HG03521 (cell line): ENCODE results near the gene RBPMS2.

Experiments
- ATAC-seq: cut with Tn5 transposase; IDR thresholded peaks from one replicate; pipeline ENCODE4 v1.9.1; 2021; ENCODE audit warnings: mild to moderate bottlenecking, moderate library complexity; ENCODE audit not compliant: unreplicated experiment

The RBPMS2 gene

GRCh38 chr15:64783796-64784195 is 8.4 kb upstream of the RBPMS2 start:
- ATAC-seq = no peak

- no peak for ATAC-seq
Measured at GRCh38 chr15:64782751-64783150, 7.4 kb upstream of the RBPMS2 start.

GRCh38 chr15:64781299-64781698 is 5.9 kb upstream of the RBPMS2 start:
- ATAC-seq = no peak

GRCh38 chr15:64780600-64781156 is 5.3 kb upstream of the RBPMS2 start:
- no peak for ATAC-seq

DNA sequence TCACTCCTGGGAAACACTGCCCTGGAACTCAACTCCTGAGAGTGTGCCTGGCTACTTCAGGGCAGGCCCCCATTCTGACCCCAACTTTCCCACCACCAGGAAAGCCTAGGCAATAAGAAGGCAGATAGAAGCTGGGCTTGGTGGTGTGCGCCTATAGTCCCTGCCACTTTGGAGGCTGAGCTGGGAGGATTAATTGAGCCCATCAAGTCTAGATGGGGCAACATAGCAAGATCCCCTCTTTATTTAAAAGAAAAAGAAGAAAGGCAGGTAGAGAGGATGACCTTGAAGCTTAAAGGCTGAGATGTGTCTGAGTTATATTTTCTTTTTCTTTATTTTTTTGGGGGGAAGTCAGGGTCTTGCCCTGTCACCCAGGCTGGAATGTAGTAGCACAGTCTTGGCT is 4.2 kb upstream of the RBPMS2 start:
- no peak for ATAC-seq

DNA sequence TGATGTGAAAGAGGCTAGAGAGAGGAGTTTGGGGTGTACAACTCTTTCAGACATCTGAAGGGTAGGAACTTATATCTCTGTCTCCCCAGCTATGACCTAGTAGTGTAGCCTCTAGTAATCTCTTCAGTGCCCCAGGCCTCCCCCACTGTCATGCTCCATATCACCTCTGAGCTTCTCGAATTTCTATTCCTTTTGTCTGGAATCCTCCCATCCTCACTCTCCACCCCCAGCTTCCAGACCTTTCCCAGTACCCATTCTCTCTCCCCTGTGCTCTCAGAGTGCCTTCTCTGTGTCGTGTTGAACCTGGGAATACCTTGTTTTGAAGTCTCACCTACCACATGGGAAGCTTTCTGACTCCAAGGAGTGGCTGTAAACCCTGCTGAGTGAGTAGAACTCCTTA is 3.6 kb upstream of the RBPMS2 start:
- no peak for ATAC-seq

GRCh38 chr15:64776402-64776786 is 1.0 kb upstream of the RBPMS2 start:
- no peak for ATAC-seq

DNA sequence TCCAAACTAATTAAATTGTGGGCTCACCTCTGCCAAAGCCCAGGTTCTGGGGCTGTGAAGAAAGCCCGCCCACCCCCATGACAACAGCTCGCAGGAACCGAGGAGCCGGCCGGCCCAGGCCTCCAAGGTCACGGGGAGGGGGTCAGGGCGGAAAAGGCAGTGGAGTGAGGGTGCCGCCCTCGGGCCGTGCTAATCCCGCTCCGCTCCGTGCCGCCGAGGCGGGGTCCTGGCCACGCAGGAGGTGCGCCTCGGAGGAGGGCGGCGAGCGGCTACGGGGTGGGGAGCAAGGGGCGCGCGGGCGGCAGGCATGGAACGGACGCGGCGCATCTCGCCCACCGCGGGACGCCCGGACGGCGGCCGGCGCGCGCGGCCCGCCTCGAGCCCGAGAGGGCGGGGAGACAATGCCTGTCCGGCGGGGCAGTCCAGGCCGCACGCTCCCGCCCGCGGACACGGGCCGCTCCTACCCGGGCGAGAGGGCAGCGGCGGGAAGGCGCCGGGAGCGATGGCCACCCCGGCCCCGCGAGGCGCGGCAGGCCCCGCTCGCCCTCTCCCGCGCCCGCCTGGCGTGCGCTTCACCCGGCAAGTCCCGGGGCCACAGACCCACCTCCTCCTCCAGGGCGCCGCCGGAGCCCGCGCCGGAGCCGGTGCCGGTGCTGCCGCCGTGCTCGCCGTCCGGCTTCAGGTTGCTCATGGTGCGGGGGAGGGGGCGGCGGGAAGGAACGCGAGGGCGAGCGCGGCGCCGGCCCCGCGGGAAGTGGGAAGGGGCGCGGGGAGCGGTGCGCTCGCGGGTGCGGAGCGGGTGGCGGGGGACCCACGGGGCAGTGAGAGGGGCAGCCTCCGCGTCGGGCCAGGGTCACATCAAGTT is 528 bp downstream of the RBPMS2 start:
- no peak for ATAC-seq

- ATAC-seq = no peak
Measured at GRCh38 chr15:64774037-64774628, 1.3 kb downstream of the RBPMS2 start.

- ATAC-seq = no peak
Measured at GRCh38 chr15:64773606-64774005, 1.8 kb downstream of the RBPMS2 start.

GRCh38 chr15:64772964-64773363 is 2.4 kb downstream of the RBPMS2 start:
- no peak for ATAC-seq

GRCh38 chr15:64772488-64772887 is 2.9 kb downstream of the RBPMS2 start:
- no peak for ATAC-seq

GRCh38 chr15:64770626-64771025 is 4.8 kb downstream of the RBPMS2 start:
- no peak for ATAC-seq

GRCh38 chr15:64767203-64767602 is 8.2 kb downstream of the RBPMS2 start:
- ATAC-seq = no peak

GRCh38 chr15:64766058-64766457 is 9.3 kb downstream of the RBPMS2 start:
- ATAC-seq = no peak

GRCh38 chr15:64763874-64764273 is 11.5 kb downstream of the RBPMS2 start:
- no peak for ATAC-seq

- no peak for ATAC-seq
Measured at GRCh38 chr15:64763462-64763861, 11.9 kb downstream of the RBPMS2 start.

DNA sequence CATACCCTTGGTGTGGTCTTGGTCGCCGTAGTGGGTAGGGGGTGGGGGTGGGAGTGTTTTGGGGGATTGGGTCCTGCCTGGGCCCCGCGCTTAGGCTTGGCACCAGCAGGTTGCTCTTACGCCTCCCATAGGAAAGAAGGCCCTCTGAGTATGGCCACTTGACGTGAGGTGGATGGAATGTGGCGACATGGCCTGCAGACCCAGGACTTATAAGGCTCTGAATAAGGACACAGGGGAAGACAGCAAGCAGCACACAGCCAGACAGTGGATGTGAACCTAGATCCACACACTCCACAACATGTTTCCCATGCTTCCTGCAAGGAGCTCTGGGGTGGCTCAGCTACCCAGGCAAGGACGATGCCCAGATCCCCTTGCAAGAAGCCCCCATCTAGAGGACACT is 12.4 kb downstream of the RBPMS2 start:
- ATAC-seq = no peak

DNA sequence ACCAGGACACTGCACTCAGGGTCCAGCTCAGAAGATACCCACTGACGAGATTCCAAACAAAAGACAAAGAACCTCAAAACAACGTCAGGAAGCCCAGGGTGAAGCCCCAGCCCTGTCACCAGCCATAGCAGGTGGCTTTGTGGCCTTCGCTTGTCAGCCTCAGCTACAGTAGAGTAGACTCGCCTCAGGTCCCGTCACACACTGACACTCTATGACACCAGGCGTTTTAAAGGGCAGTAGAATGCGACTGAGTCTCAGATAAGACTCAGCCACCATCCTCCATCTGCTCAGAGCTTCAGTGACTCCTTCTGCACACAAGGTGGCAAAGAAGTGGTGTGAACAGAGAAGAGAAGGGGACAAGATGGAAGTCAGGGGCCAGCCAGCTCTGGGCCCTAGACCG is 12.8 kb downstream of the RBPMS2 start:
- ATAC-seq = no peak

DNA sequence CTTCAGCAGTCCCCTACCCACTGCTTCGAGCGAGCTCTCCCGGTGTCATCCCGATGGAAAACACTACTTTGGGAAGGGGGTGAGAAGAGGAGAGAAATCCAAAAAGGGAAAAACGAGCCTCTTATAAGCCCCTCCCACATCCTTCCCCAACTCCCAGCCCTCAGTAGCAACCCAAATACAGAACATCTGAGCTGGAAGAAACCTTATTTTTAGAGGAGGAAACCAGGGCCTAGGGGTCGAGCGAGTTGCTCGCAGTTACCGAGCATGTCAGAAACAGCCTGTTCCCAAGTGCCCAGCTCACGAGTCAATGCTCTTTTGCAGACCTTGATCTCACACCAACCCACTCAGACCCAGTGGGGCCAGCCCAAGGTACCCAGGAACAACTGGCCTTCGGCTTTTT is 14.2 kb downstream of the RBPMS2 start:
- no peak for ATAC-seq

- ATAC-seq = no peak
Measured at GRCh38 chr15:64760056-64760455, 15.3 kb downstream of the RBPMS2 start.

DNA sequence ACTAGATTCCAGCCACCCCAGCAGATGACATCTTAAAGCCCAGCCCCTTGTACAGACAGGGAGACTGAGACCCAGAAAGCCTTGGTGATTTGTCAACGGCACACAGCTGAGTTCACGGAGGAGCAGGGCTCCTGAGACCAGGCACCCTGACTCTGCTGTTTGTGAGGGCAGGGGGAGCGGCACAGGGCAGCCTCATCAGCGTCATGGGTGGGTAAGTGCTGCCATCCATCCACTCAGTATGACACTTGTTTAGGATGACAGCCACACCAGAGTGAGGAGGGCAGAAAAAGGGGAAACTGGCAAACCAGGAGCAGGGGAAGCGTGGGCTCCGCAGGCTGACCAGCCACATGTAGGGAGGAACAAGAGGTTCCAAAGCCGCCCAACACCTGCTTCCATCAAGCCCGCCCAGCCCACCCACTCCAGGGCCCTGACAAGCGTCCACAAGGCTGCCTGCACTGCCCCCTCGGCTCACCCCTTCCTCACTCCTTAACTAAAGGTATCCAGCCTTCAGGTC is 19.9 kb downstream of the RBPMS2 start:
- no peak for ATAC-seq
